GM19463 (cell line): ENCODE data around the gene EMX1.
"Not testable (repeated sequence)": the region's sequence is repeated elsewhere in the genome, so short reads cannot be mapped to it uniquely, and the experiment has no call there.

Experiments used
- ATAC-seq: cut with Tn5 transposase; IDR thresholded peaks from one replicate; pipeline ENCODE4 v1.9.1; 2021; ENCODE audit warnings: mild to moderate bottlenecking, moderate library complexity; ENCODE audit not compliant: unreplicated experiment

Gene EMX1

GRCh38 chr2:72900191-72900825, 17.0 kb upstream of the EMX1 start:
- no peak for ATAC-seq

GRCh38 chr2:72901426-72901825, 15.9 kb upstream of the EMX1 start:
- ATAC-seq = no peak

GRCh38 chr2:72907369-72907768, 9.9 kb upstream of the EMX1 start:
- not testable (repeated sequence) for ATAC-seq

GRCh38 chr2:72908741-72909140, 8.6 kb upstream of the EMX1 start:
- no peak for ATAC-seq

- no peak for ATAC-seq
These were observed 6.1 kb upstream of the EMX1 start for GRCh38 chr2:72911256-72911655.

- no peak for ATAC-seq
These were observed 3.7 kb upstream of the EMX1 start for GRCh38 chr2:72913486-72914205.

GRCh38 chr2:72914206-72914559, 3.1 kb upstream of the EMX1 start:
- ATAC-seq = no peak

- ATAC-seq = no peak
These were observed 2.6 kb upstream of the EMX1 start for GRCh38 chr2:72914589-72915319.

- ATAC-seq = no peak
These were observed 1.9 kb upstream of the EMX1 start for GRCh38 chr2:72915320-72915906.

GRCh38 chr2:72915907-72916742, 1.2 kb upstream of the EMX1 start:
- peak; percentile 56 for ATAC-seq

GRCh38 chr2:72916743-72917137, 579 bp upstream of the EMX1 start:
- no peak for ATAC-seq

- no peak for ATAC-seq
These were observed 696 bp downstream of the EMX1 start for GRCh38 chr2:72917877-72918553.

GRCh38 chr2:72919414-72920317, 2.3 kb downstream of the EMX1 start:
- ATAC-seq = no peak

- no peak for ATAC-seq
These were observed 3.2 kb downstream of the EMX1 start for GRCh38 chr2:72920318-72921087.

- ATAC-seq = no peak
These were observed 4.0 kb downstream of the EMX1 start for GRCh38 chr2:72921088-72921851.

- no peak for ATAC-seq
These were observed 4.5 kb downstream of the EMX1 start for GRCh38 chr2:72921853-72922252.

GRCh38 chr2:72923833-72924352, 6.6 kb downstream of the EMX1 start:
- ATAC-seq = no peak
